Ectodermal cell (in vitro differentiated cells): ENCODE data around the gene TMEM11.

Source experiments
- H3K27ac ChIP-seq: 2 replicates; pipeline ENCODE4 v1.7.0; 2013; ENCODE audit warnings: mild to moderate bottlenecking, low read depth, low read length; ENCODE audit not compliant: insufficient read depth, poor library complexity, severe bottlenecking
- H3K27me3 ChIP-seq: 2 replicates; pipeline ENCODE4 v1.7.0; 2013; ENCODE audit warnings: mild to moderate bottlenecking, low read length; ENCODE audit not compliant: insufficient read depth, control insufficient read depth, poor library complexity, severe bottlenecking
- H3K36me3 ChIP-seq: one replicate; pipeline ENCODE4 v1.7.0; 2013; ENCODE audit warnings: low read length; ENCODE audit not compliant: control insufficient read depth, insufficient read depth
- H3K4me1 ChIP-seq: one replicate; pipeline ENCODE4 v1.7.0; 2013; ENCODE audit warnings: low read length; ENCODE audit not compliant: control insufficient read depth, insufficient read depth
- H3K4me3 ChIP-seq: 2 replicates; pipeline ENCODE4 v1.7.0; 2013; ENCODE audit warnings: low read depth, low read length, control low read depth; ENCODE audit not compliant: insufficient read depth
- H3K9me3 ChIP-seq: 2 replicates; pipeline ENCODE4 v1.7.0; 2013; ENCODE audit warnings: mild to moderate bottlenecking, low read length, moderate library complexity; ENCODE audit not compliant: control insufficient read depth
- WGBS, 2 experiments: methylation state at CpG; one replicate each; pipeline ENCODE4 v1.1.7; 2013; ENCODE audit warnings: missing lambda C conversion rate in 2 of 2; 5-methylcytosine and 5-hydroxymethylcytosine counted together

The TMEM11 gene

GRCh38 chr17:21249920-21250703 lies 36.2 kb upstream of the TMEM11 start:
- Histone ChIP-seq H3K9me3 (no peaks in the 10 kb centered on the region), H3K4me1 (peaks cover 5% of the 10 kb centered on the region), H3K4me3 (no peak overlapping the region), H3K27me3 (peaks cover 4% of the 10 kb centered on the region), H3K36me3 (no peaks in the 10 kb centered on the region), H3K27ac (no peak overlapping the region)
- WGBS, 2 experiments, result 82 to 84% methylated on average over 7 of the region's 7 CpGs

GRCh38 chr17:21249086-21249795 lies 35.3 kb upstream of the TMEM11 start:
- Histone ChIP-seq H3K4me3 (no peak overlapping the region), H3K9me3 (no peaks in the 10 kb centered on the region), H3K4me1 (peaks cover 5% of the 10 kb centered on the region), H3K27me3 (peaks cover 4% of the 10 kb centered on the region), H3K27ac (no peak overlapping the region), H3K36me3 (no peaks in the 10 kb centered on the region)
- 91 to 92% methylated on average over 12 of the region's 12 CpGs for WGBS, 2 experiments

- 93 to 94% methylated on average over 4 of the region's 4 CpGs for WGBS, 2 experiments
- Histone ChIP-seq H3K36me3 (no peaks in the 10 kb centered on the region), H3K4me3 (no peak overlapping the region), H3K27ac (no peak overlapping the region), H3K4me1 (peaks cover 10% of the 10 kb centered on the region), H3K27me3 (peaks cover 4% of the 10 kb centered on the region), H3K9me3 (no peaks in the 10 kb centered on the region)
Measured at GRCh38 chr17:21248500-21248899, 34.5 kb upstream of the TMEM11 start.

GRCh38 chr17:21247552-21248258 lies 33.7 kb upstream of the TMEM11 start:
- no peaks in the 10 kb centered on the region for H3K9me3 ChIP-seq
- peaks cover 4% of the 10 kb centered on the region for H3K27me3 ChIP-seq
- H3K36me3 ChIP-seq, result no peaks in the 10 kb centered on the region
- WGBS, 2 experiments, result 92 to 93% methylated on average over 12 of the region's 12 CpGs
- peaks cover 16% of the 10 kb centered on the region for H3K4me1 ChIP-seq
- no peak overlapping the region for H3K4me3 ChIP-seq
- no peak overlapping the region for H3K27ac ChIP-seq

- no peaks in the 10 kb centered on the region for H3K36me3 ChIP-seq
- no peak overlapping the region for H3K27ac ChIP-seq
- H3K27me3 ChIP-seq, result no peaks in the 10 kb centered on the region
- 94% methylated on average over 4 of the region's 4 CpGs for WGBS, 2 experiments
- no peaks in the 10 kb centered on the region for H3K9me3 ChIP-seq
- no peak overlapping the region for H3K4me3 ChIP-seq
- H3K4me1 ChIP-seq, result peaks cover 21% of the 10 kb centered on the region
Measured at GRCh38 chr17:21246698-21247097, 32.7 kb upstream of the TMEM11 start.

- 72 to 74% methylated on average over 9 of the region's 9 CpGs for WGBS, 2 experiments
- Histone ChIP-seq H3K9me3 (no peaks in the 10 kb centered on the region), H3K4me1 (peaks cover 30% of the 10 kb centered on the region), H3K27me3 (no peaks in the 10 kb centered on the region), H3K27ac (no peak overlapping the region), H3K4me3 (no peak overlapping the region), H3K36me3 (no peaks in the 10 kb centered on the region)
Measured at GRCh38 chr17:21245639-21246084, 31.7 kb upstream of the TMEM11 start.

- Histone ChIP-seq H3K4me1 (peaks cover 38% of the 10 kb centered on the region), H3K27me3 (no peaks in the 10 kb centered on the region), H3K9me3 (no peaks in the 10 kb centered on the region), H3K27ac (no peak overlapping the region), H3K36me3 (no peaks in the 10 kb centered on the region), H3K4me3 (no peak overlapping the region)
- WGBS, 2 experiments, result 79% methylated on average over 23 of the region's 23 CpGs
Measured at GRCh38 chr17:21243516-21244303, 29.7 kb upstream of the TMEM11 start.

- no peaks in the 10 kb centered on the region for H3K36me3 ChIP-seq
- H3K4me1 ChIP-seq, result peaks cover 38% of the 10 kb centered on the region
- no peaks in the 10 kb centered on the region for H3K27me3 ChIP-seq
- H3K4me3 ChIP-seq, result no peak overlapping the region
- no peaks in the 10 kb centered on the region for H3K9me3 ChIP-seq
- H3K27ac ChIP-seq, result no peak overlapping the region
- 89 to 91% methylated on average over 26 of the region's 26 CpGs for WGBS, 2 experiments
Measured at GRCh38 chr17:21242780-21243515, 29.0 kb upstream of the TMEM11 start.

GRCh38 chr17:21242026-21242697 lies 28.2 kb upstream of the TMEM11 start:
- H3K36me3 ChIP-seq, result no peaks in the 10 kb centered on the region
- H3K4me3 ChIP-seq, result no peak overlapping the region
- H3K27ac ChIP-seq, result no peak overlapping the region
- no peaks in the 10 kb centered on the region for H3K27me3 ChIP-seq
- WGBS, 2 experiments, result 80 to 86% methylated on average over 11 of the region's 11 CpGs
- no peaks in the 10 kb centered on the region for H3K9me3 ChIP-seq
- H3K4me1 ChIP-seq, result peaks cover 38% of the 10 kb centered on the region
